Karpas-422 (cell line): ENCODE data around the gene MCC. TPM values are rescaled to one million over a fixed set of nuclear protein-coding genes. Genes with fewer than 3 reads are reported as not detected.

ENCODE experiments used
- DNase-seq: peaks from one replicate; pipeline ENCODE4 v3.0.0-alpha.2; 2015
- H2AFZ ChIP-seq: fragments of 200-600 bp; sonication (generic); 2 replicates; pipeline ENCODE4 v1.6.1; 2014; ENCODE audit warnings: antibody characterized with exemption, low read length, mixed read lengths
- H3K27ac ChIP-seq: fragments of 200-600 bp; sonication (generic); 2 replicates; pipeline ENCODE4 v1.5.1; 2014; ENCODE audit warnings: mild to moderate bottlenecking, low read length, moderate library complexity
- H3K27me3 ChIP-seq: fragments of 200-600 bp; sonication (generic); 2 replicates; pipeline ENCODE4 v1.6.1; 2014; ENCODE audit warnings: low read length, mixed read lengths
- H3K36me3 ChIP-seq: fragments of 200-600 bp; sonication (generic); 2 replicates; pipeline ENCODE4 v1.6.1; 2014; ENCODE audit warnings: low read length, mixed read lengths; ENCODE audit not compliant: insufficient read depth
- H3K4me1 ChIP-seq: fragments of 200-600 bp; sonication (generic); 2 replicates; pipeline ENCODE4 v1.6.1; 2014; ENCODE audit warnings: mild to moderate bottlenecking, low read length, mixed read lengths
- H3K4me2 ChIP-seq: fragments of 200-600 bp; sonication (generic); 2 replicates; pipeline ENCODE4 v1.6.1; 2014; ENCODE audit warnings: low read length, low read depth, mild to moderate bottlenecking; ENCODE audit not compliant: poor library complexity, severe bottlenecking
- H3K4me3 ChIP-seq: fragments of 200-600 bp; sonication (generic); 2 replicates; pipeline ENCODE4 v1.5.1; 2014; ENCODE audit warnings: mild to moderate bottlenecking, antibody characterized with exemption, low read length, mixed read lengths
- H3K79me2 ChIP-seq: fragments of 200-600 bp; sonication (generic); 2 replicates; pipeline ENCODE4 v1.6.1; 2014; ENCODE audit warnings: mild to moderate bottlenecking, low read length, mixed read lengths
- H3K9ac ChIP-seq: fragments of 200-600 bp; sonication (generic); 2 replicates; pipeline ENCODE4 v1.6.0; 2014; ENCODE audit warnings: low read length
- H3K9me2 ChIP-seq: fragments of 200-600 bp; sonication (generic), shearing (Covaris generic); replicated peaks from 2 replicates; pipeline ENCODE4 v1.6.0; 2014; ENCODE audit warnings: mild to moderate bottlenecking, low read length, moderate library complexity; ENCODE audit not compliant: insufficient read depth
- H3K9me3 ChIP-seq: fragments of 300-700, 200-600 bp; sonication (generic); 2 replicates; pipeline ENCODE4 v1.6.1; 2014; ENCODE audit warnings: low read length, mixed read lengths
- H4K20me1 ChIP-seq: fragments of 200-600 bp; sonication (generic); 2 replicates; pipeline ENCODE4 v1.6.1; 2014; ENCODE audit warnings: mild to moderate bottlenecking, antibody characterized with exemption, low read length, low read depth; ENCODE audit not compliant: insufficient read depth
- total RNA-seq: library from RNA; depleted of rRNA; stranded (reverse); fragments of >200 nt; shearing (Covaris generic); gene quantifications from 2 replicates; pipeline ENCODE4 v1.2.3, GENCODE V29; 2014; ENCODE audit warnings: low replicate concordance

Gene MCC
- total RNA-seq, 1 experiment from 2014 or later = 5.5 TPM

DNA sequence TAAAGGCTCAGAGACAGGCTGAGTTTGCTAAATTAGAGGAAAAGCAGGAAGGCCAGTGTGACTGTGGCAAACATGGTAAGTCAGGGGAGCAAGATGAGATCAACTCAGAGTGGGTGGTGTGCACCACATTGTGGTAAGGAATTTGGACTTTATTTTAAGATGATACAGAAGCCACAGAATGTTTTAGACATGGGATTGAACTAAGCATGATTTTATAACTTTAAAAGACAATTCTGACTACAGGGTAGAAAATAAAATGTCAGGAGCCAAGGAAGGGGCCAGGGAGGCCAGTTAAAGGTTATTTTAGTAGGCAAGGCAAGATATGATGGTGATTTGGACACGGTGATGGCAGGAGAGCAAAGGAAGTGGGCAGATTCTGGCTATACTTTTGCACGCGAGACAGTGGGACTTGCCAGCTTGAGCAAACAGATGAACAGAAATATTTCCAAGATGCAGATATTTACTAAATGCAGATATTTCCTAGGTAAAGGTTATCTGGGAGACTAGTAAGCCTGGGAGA is 107.4 kb downstream of the MCC start:
- H3K36me3 ChIP-seq = no peaks in the 10 kb centered on the region
- no peaks in the 10 kb centered on the region for H3K79me2 ChIP-seq
- H3K27me3 ChIP-seq = no peaks in the 10 kb centered on the region
- H4K20me1 ChIP-seq = no peaks in the 10 kb centered on the region
- peaks cover 4% of the 10 kb centered on the region for H3K4me1 ChIP-seq
- no peak overlapping the region for H2AFZ ChIP-seq
- H3K4me2 ChIP-seq = no peak overlapping the region
- H3K4me3 ChIP-seq = no peak overlapping the region
- no peaks in the 10 kb centered on the region for H3K9me3 ChIP-seq
- no peak overlapping the region for H3K27ac ChIP-seq
- H3K9ac ChIP-seq = no peak overlapping the region
- DNase-seq = no peak
- H3K9me2 ChIP-seq = no peaks in the 10 kb centered on the region

DNA sequence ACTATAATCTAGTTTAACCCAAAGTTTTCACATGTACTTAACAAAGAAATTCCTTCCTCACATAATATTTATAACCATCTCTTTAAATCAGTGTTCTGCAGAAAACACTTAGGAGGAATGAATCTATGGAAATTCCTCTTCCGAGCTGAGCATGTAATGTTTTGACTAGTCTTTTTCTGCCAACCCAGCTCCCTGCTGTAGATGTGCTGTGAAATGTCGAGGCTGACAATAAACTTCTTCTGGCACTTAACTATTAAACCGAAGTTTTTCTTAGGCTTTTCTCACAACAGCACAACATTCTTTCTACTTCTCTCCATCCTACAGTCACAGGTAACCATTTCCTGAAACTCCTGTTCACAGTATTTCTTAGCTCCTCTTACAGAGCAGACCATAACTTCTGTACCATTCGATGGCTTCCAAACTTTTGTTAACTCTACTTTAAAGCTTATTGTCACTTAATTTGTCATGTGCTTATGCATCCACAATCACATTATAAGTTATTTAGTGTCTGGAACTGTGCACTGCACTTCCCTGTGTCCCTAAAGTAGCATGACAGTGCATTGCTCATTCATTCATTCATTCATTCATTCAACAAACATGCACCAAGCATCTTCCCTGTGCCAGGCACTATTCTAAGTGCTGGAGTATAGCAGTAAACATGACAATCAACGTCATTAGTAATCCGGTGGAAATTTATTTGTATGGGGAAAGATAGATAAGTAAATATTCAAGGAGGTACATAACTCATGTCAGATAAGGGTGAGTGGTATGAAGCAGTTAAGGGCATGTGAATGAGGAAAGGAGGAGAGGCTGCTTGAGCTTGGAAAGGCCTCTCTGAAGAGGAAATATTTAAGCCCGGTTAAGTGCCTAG is 108.1 kb downstream of the MCC start:
- DNase-seq = no peak
- Histone ChIP-seq H3K36me3 (no peaks in the 10 kb centered on the region), H3K9ac (no peak overlapping the region), H3K4me2 (no peak overlapping the region), H3K4me1 (peaks cover 4% of the 10 kb centered on the region), H3K4me3 (no peak overlapping the region), H4K20me1 (no peaks in the 10 kb centered on the region), H3K79me2 (no peaks in the 10 kb centered on the region), H3K27ac (no peak overlapping the region), H3K9me2 (no peaks in the 10 kb centered on the region), H3K27me3 (no peaks in the 10 kb centered on the region), H3K9me3 (no peaks in the 10 kb centered on the region), H2AFZ (no peak overlapping the region)

DNA sequence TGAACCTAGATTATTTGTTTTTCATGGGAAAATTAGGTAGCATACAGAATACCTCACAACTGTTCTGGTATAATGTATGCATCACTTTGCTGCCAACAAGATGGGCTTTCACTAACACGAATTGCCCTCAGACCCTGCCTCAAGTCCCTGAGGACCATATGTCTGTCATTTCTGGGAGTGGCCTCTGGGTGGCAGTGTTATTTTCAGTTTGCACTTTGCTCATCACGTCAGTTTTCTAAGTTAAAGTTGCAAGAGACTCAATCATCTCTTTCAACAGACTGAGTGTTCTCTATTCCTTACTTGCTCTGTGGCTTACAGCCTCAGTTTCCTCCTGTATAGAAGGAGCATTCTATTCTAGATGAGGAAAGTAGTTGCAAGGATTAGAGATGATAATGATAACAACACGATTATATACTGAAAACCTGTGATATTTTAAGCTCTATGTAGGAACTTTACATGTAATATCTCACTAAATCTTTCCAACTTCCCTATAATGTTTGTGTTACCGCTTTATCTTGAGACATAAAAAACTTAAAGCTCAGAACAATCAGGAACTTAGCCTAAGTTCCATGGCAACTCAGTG is 109.2 kb downstream of the MCC start:
- Histone ChIP-seq H3K4me2 (peak overlapping the region; percentile 8), H2AFZ (no peak overlapping the region), H3K4me1 (peaks cover 4% of the 10 kb centered on the region), H4K20me1 (no peaks in the 10 kb centered on the region), H3K4me3 (no peak overlapping the region), H3K9me2 (no peaks in the 10 kb centered on the region), H3K27me3 (no peaks in the 10 kb centered on the region), H3K9me3 (no peaks in the 10 kb centered on the region), H3K27ac (no peak overlapping the region), H3K79me2 (no peaks in the 10 kb centered on the region), H3K36me3 (no peaks in the 10 kb centered on the region), H3K9ac (0 out of 2 replicates have a peak overlapping the region, but pooled peaks have one; percentile 18)
- DNase-seq = peak; percentile 80

DNA sequence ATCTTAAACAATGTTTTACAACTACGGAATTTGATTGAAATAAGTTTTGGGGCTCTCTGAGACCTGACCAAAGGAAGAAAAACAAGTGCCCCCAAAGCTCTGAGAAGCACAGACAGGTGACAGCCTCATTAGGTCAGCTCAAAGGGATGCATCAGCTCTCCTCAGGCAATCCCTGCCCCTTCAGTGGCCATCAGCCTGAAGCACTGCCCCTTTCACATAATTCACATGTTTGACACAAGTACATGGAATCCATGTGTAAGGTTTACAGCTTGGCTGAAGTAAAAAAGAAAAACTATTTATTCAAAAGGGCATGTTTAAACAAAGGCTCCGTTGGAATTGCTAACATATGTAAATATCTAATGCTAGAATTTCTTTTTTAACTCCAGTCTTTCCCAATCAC is 109.7 kb downstream of the MCC start:
- H4K20me1 ChIP-seq = no peaks in the 10 kb centered on the region
- no peak overlapping the region for H3K4me2 ChIP-seq
- no peak overlapping the region for H3K9ac ChIP-seq
- no peaks in the 10 kb centered on the region for H3K9me2 ChIP-seq
- H2AFZ ChIP-seq = no peak overlapping the region
- H3K36me3 ChIP-seq = no peaks in the 10 kb centered on the region
- no peaks in the 10 kb centered on the region for H3K9me3 ChIP-seq
- no peak overlapping the region for H3K27ac ChIP-seq
- H3K4me3 ChIP-seq = no peak overlapping the region
- H3K4me1 ChIP-seq = peaks cover 4% of the 10 kb centered on the region
- DNase-seq = no peak
- H3K79me2 ChIP-seq = no peaks in the 10 kb centered on the region
- no peaks in the 10 kb centered on the region for H3K27me3 ChIP-seq

DNA sequence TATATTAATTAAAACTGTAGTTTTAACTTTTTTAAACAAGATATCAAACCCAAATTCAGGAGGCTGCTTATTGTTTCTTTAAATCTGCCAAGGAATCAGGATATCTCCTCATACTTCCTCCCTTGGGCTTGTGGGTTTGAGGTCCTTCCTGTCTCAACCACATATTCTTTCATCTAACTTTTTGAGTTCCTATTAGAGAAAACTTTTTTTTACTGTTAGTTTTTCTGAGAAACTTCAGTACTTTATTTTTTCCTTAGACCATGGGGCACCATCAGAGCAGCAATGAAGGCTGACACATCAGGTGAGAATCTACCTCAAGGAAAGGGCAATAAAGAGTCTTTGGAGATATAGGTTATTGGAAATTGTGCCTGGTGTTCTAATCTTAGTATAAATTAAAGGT is 110.2 kb downstream of the MCC start:
- Histone ChIP-seq H3K27ac (no peak overlapping the region), H3K4me1 (peaks cover 4% of the 10 kb centered on the region), H3K4me3 (no peak overlapping the region), H2AFZ (no peak overlapping the region), H3K4me2 (no peak overlapping the region), H3K36me3 (no peaks in the 10 kb centered on the region), H3K9ac (no peak overlapping the region), H3K27me3 (no peaks in the 10 kb centered on the region), H3K9me3 (no peaks in the 10 kb centered on the region), H3K79me2 (no peaks in the 10 kb centered on the region), H4K20me1 (no peaks in the 10 kb centered on the region), H3K9me2 (no peaks in the 10 kb centered on the region)
- no peak for DNase-seq

DNA sequence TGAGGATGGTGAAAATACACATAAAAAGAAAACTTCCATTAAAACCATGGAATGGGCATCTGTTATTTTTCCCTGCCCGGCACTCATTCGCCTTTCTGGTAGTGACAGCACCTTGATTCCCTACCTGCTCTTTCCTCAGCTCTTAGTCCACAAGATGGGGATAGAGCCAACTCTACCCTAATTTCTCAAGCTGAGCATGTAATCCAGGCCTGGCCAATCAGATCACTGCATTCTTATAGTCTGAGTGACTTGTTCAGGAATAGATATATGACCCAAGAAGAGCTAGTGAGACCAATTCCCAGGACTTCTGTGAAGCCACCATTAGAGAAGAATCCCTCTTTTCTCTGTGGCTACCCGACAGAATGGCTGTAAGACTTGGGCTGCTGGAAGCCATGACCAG is 111.6 kb downstream of the MCC start:
- H3K36me3 ChIP-seq = no peaks in the 10 kb centered on the region
- no peak overlapping the region for H3K27ac ChIP-seq
- H3K4me2 ChIP-seq = no peak overlapping the region
- no peaks in the 10 kb centered on the region for H3K79me2 ChIP-seq
- H2AFZ ChIP-seq = no peak overlapping the region
- no peaks in the 10 kb centered on the region for H3K27me3 ChIP-seq
- no peaks in the 10 kb centered on the region for H4K20me1 ChIP-seq
- peaks cover 4% of the 10 kb centered on the region for H3K4me1 ChIP-seq
- no peak overlapping the region for H3K9ac ChIP-seq
- no peaks in the 10 kb centered on the region for H3K9me2 ChIP-seq
- no peaks in the 10 kb centered on the region for H3K9me3 ChIP-seq
- peak; percentile 44 for DNase-seq
- no peak overlapping the region for H3K4me3 ChIP-seq

DNA sequence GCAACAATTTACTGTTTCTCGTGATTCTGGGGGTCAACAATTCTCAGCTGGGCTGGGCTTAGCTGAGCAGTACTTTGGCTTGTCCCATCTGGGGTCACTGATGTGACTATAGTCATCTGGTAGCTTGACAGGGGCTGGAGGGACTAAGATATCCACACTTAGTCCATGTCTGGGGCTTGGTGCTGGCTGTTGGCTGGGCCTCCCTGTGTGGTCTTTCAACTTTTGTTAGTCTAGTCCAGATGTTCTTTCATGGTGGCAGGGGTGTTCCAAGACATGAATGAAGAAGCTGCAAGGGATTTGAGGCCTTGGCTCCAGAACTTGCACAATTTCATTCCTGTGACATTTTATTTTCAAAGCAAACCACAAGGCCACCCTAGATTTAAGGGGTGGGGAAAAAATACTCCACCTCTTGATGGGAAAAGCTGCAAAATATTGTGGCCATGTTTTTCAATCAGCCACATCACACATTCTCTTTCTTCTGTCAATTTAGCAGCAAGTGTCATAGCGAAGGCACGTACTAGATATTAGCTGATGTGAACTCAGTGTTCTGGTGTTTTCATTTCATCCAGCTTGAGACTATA is 112.7 kb downstream of the MCC start:
- Histone ChIP-seq H3K9me2 (no peaks in the 10 kb centered on the region), H3K9ac (no peak overlapping the region), H2AFZ (no peak overlapping the region), H3K4me3 (no peak overlapping the region), H3K4me1 (peaks cover 4% of the 10 kb centered on the region), H3K9me3 (no peaks in the 10 kb centered on the region), H3K79me2 (no peaks in the 10 kb centered on the region), H3K27ac (no peak overlapping the region), H3K27me3 (no peaks in the 10 kb centered on the region), H3K36me3 (no peaks in the 10 kb centered on the region), H3K4me2 (no peak overlapping the region), H4K20me1 (no peaks in the 10 kb centered on the region)
- no peak for DNase-seq

DNA sequence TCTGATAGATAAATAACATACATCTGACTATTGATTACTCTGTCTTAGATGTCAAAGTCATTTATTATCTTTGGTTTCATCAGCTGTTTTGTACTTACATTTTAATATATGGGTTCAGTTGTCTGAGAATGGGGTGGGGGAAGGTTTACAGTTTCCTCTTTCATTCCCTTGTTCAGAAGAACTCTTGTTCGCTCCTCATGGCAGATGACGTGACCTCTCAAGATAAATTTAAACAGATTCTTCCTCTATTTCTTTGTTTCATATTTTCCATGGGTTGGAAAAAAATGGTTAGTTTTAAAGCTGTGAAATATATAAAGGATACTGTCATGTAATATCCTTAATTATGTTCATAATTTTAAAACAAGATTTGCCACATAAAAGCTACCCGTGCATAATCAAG is 114.8 kb downstream of the MCC start:
- Histone ChIP-seq H4K20me1 (no peaks in the 10 kb centered on the region), H3K79me2 (no peaks in the 10 kb centered on the region), H3K4me2 (no peak overlapping the region), H3K9me3 (no peaks in the 10 kb centered on the region), H3K4me3 (no peak overlapping the region), H3K36me3 (no peaks in the 10 kb centered on the region), H2AFZ (no peak overlapping the region), H3K4me1 (no peaks in the 10 kb centered on the region), H3K27me3 (no peaks in the 10 kb centered on the region), H3K9me2 (no peaks in the 10 kb centered on the region), H3K9ac (no peak overlapping the region), H3K27ac (no peak overlapping the region)
- DNase-seq = no peak
